DMS 273 (cell line): ENCODE measurements around the gene DOK1.

Source experiments
- DNase-seq: peaks from one replicate; lab custom pipeline; 2025; ENCODE audit not compliant: unreplicated experiment; lab: John Stamatoyannopoulos, UW

DOK1 gene

GRCh38 chr2:74597410-74597809 is 42.9 kb downstream of the DOK1 start:
- DNase-seq, result peak; percentile 95

DNA sequence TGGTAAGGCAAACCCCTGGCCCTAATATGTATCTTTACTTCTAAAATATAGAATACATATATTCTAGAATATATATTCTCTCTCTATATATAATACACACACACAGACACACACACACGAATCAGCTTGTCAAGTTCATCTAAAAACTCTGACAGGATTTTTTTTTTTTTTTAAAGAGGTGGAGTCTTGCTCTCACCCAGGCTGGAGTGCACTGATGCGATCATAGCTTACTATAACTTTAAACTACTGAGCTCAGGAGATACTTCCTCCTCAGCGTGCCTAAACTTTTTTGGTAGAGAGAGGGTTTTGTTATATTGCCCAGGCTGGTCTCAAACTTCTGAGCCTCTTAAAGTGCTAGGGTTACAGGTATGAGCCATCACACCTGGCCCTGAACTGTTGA is 45.2 kb downstream of the DOK1 start:
- no peak for DNase-seq

DNA sequence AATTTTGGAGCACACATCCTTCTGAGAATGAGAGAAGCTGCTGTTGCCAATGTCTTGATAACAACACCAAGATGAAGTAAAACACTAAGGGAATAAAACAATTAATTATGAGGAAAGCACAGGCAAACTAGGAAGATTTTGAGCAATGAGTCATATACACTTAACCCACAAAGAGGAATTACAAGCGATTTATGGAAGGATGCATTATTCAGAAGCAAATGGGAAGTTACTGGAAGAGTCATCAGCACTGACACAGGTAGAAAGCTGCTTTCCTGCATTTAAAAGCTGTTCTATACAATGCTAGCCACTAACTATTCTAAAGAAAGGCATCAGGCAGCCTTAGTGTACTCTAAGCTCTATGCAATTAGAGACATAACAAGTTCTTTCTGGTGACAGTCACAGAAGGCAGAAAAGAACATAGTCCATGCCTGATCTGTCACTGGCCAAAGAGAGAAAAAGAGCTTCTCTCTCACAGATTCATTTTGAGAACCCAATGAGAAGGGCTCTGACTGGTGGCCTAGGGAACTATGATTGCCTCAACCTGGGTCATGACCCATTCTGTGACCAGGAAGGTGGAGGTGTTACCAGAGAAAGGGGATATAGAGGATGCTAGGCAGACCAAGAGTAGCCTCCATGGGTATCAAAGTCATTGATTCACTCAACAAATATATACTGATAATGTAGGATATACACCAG is 48.2 kb downstream of the DOK1 start:
- no peak for DNase-seq

DNA sequence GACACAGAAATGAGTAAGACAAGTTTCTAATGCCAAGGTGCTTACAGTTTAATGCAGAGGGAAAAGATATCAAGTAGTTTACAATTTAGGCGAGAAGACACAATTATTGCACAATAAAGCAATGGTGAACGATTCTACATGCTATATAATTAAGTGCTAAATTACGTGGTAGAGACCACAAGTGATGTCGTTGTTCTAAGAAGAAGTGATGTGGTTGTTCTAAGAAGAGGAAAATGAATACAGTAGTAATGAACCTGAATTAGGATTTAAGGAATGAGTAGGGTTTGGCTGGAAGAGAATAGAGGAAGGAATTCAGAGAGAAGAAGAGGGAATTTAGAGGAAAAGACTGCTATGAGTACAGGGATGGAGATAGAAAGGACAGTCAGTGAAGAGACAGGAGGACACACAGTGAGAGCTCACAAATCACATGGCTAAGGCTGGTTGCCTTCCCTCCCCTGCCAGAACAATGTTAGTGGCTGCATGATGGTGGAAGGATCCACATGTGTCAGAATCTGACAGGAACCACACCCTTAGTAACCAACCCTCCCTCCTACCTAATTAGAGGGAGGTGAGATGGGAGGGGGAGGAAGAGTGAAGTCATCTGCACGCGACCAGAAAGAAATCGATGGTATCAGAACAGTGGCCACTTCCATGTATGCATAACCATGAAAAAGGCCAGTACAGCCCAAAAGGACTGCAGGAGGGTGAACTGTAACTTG is 48.9 kb downstream of the DOK1 start:
- DNase-seq, result no peak

GRCh38 chr2:74606927-74607326 is 52.4 kb downstream of the DOK1 start:
- DNase-seq, result no peak
